NCI-H526 (cell line): Measurements from ENCODE around the gene IL32.

Experiments used
- DNase-seq, 2 experiments: peaks; one replicate each; lab custom pipeline; 2025; lab: John Stamatoyannopoulos, UW

Gene IL32

GRCh38 chr16:3115561-3115960 lies 50.1 kb downstream of the IL32 start:
- DNase-seq: no peak

- DNase-seq: no peak
Measured at GRCh38 chr16:3118204-3118790, 52.9 kb downstream of the IL32 start.

DNA sequence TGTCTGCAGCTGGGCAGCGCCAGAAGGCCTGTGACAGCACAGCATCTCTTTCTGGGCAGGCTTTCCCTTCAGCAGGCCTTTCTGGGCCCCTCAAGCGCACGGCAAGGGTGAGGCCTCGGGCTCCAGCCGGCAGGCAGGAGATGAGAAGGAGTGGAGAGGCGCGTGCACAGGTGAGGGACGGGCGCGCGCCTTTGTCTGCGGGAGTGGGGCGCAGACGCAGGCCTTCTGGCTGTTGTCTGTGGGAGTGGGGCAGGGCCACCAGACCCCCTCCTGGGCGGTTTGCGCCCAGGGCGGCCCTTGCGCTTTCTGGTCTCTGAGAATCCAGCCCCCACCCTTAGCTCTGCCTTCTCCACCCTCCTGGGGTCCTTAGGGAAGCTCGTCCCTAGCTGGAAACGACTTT lies 53.4 kb downstream of the IL32 start:
- DNase-seq: no peak
